Loucy (cell line): Measurements from ENCODE around the gene FOXJ3.

Experiments used
- H2AFZ ChIP-seq: fragments of 200-600 bp; sonication (generic); 2 replicates; pipeline ENCODE4 v1.6.0; 2016; ENCODE audit warnings: antibody characterized with exemption, mild to moderate bottlenecking, low read length, moderate library complexity
- H3F3A ChIP-seq: fragments of 200-600 bp; 2 replicates; pipeline ENCODE4 v1.6.0; 2016; ENCODE audit warnings: antibody characterized with exemption, low read depth, mild to moderate bottlenecking
- H3K27me3 ChIP-seq: fragments of 200-600 bp; sonication (generic); 2 replicates; pipeline ENCODE4 v1.6.1; 2014; ENCODE audit warnings: low read length, mild to moderate bottlenecking; ENCODE audit not compliant: insufficient read depth, poor library complexity, severe bottlenecking
- H3K36me3 ChIP-seq: fragments of 200-600 bp; sonication (generic); 2 replicates; pipeline ENCODE4 v1.6.1; 2016; ENCODE audit warnings: low read length; ENCODE audit not compliant: insufficient read depth
- H3K4me1 ChIP-seq: fragments of 200-600 bp; sonication (generic); 2 replicates; pipeline ENCODE4 v1.5.1; 2014; ENCODE audit warnings: low read length, mild to moderate bottlenecking; ENCODE audit not compliant: insufficient read depth, poor library complexity, severe bottlenecking
- H3K4me2 ChIP-seq: fragments of 200-600 bp; sonication (generic); 2 replicates; pipeline ENCODE4 v1.6.0; 2014; ENCODE audit warnings: antibody characterized with exemption, low read length, low read depth, mild to moderate bottlenecking; ENCODE audit not compliant: poor library complexity, severe bottlenecking
- H3K4me3 ChIP-seq: fragments of 200-600 bp; sonication (generic); 2 replicates; pipeline ENCODE4 v1.5.1; 2014; ENCODE audit warnings: low read length, mild to moderate bottlenecking, mixed read lengths; ENCODE audit not compliant: poor library complexity, severe bottlenecking
- H3K79me2 ChIP-seq: fragments of 200-600 bp; sonication (generic); 2 replicates; pipeline ENCODE4 v1.6.1; 2014; ENCODE audit warnings: low read length; ENCODE audit not compliant: insufficient read depth
- H3K9ac ChIP-seq: fragments of 200-600 bp; sonication (generic); 2 replicates; pipeline ENCODE4 v1.6.0; 2014; ENCODE audit warnings: mild to moderate bottlenecking, low read depth, low read length, moderate library complexity; ENCODE audit not compliant: poor library complexity, severe bottlenecking
- H3K9me2 ChIP-seq: fragments of 200-600 bp; sonication (generic); replicated peaks from 2 replicates; pipeline ENCODE4 v1.6.1; 2016; ENCODE audit warnings: low read depth, low read length, mixed read lengths
- H3K9me3 ChIP-seq: fragments of 200-600 bp; sonication (generic); 2 replicates; pipeline ENCODE4 v1.6.1; 2014; ENCODE audit warnings: mild to moderate bottlenecking, antibody characterized with exemption, low read length, low read depth; ENCODE audit not compliant: insufficient read depth
- H4K20me1 ChIP-seq: fragments of 200-600 bp; sonication (generic); 2 replicates; pipeline ENCODE4 v1.6.0; 2014; ENCODE audit warnings: antibody characterized with exemption, low read length, mild to moderate bottlenecking; ENCODE audit not compliant: insufficient read depth, poor library complexity, severe bottlenecking
- CTCF ChIP-seq: fragments of 200-600 bp; sonication (generic); conservative IDR thresholded peaks from 2 replicates; pipeline ENCODE4 v1.5.1; 2014; ENCODE audit warnings: mild to moderate bottlenecking, antibody characterized with exemption, low read length
- EZH2phosphoT487 ChIP-seq: fragments of 200-600 bp; IDR thresholded peaks from 2 replicates; pipeline ENCODE4 v1.6.1; 2018; ENCODE audit warnings: antibody characterized with exemption, mild to moderate bottlenecking, moderate library complexity, borderline replicate concordance

Gene FOXJ3

GRCh38 chr1:42343049-42343448 is 8.0 kb upstream of the FOXJ3 start:
- no peaks in the 10 kb centered on the region for H3K4me1 ChIP-seq
- TF ChIP-seq EZH2phosphoT487: no peak
- no peaks in the 10 kb centered on the region for H3K27me3 ChIP-seq

GRCh38 chr1:42340901-42341300 is 5.9 kb upstream of the FOXJ3 start:
- H3K4me2 ChIP-seq: no peak overlapping the region

More at GRCh38 chr1:42343049-42343448, 8.0 kb upstream of the FOXJ3 start:
- H3K4me3 ChIP-seq: no peak overlapping the region
- H2AFZ ChIP-seq: no peak overlapping the region
- H3K36me3 ChIP-seq: no peaks in the 10 kb centered on the region
- no peaks in the 10 kb centered on the region for H4K20me1 ChIP-seq
- H3K4me2 ChIP-seq: no peak overlapping the region
- H3K79me2 ChIP-seq: no peaks in the 10 kb centered on the region
- H3K9me2 ChIP-seq: no peaks in the 10 kb centered on the region
- no peak overlapping the region for H3K9ac ChIP-seq
- no peaks in the 10 kb centered on the region for H3F3A ChIP-seq
- no peaks in the 10 kb centered on the region for H3K9me3 ChIP-seq

GRCh38 chr1:42340093-42340492 is 5.1 kb upstream of the FOXJ3 start:
- H3K9me3 ChIP-seq: no peaks in the 10 kb centered on the region
- H3K4me3 ChIP-seq: no peak overlapping the region
- no peak overlapping the region for H2AFZ ChIP-seq
- no peaks in the 10 kb centered on the region for H3K9me2 ChIP-seq
- H3F3A ChIP-seq: no peaks in the 10 kb centered on the region
- H3K36me3 ChIP-seq: no peaks in the 10 kb centered on the region
- no peaks in the 10 kb centered on the region for H3K27me3 ChIP-seq
- no peaks in the 10 kb centered on the region for H4K20me1 ChIP-seq
- TF ChIP-seq CTCF (no peak), EZH2phosphoT487 (no peak)
- H3K9ac ChIP-seq: no peak overlapping the region
- no peak overlapping the region for H3K4me2 ChIP-seq
- H3K4me1 ChIP-seq: peaks cover 7% of the 10 kb centered on the region
- H3K79me2 ChIP-seq: peaks cover 12% of the 10 kb centered on the region

More at GRCh38 chr1:42340901-42341300, 5.9 kb upstream of the FOXJ3 start:
- Histone ChIP-seq H3K4me3 (no peak overlapping the region), H3K36me3 (no peaks in the 10 kb centered on the region), H2AFZ (no peak overlapping the region), H3K27me3 (no peaks in the 10 kb centered on the region), H3F3A (no peaks in the 10 kb centered on the region), H3K9ac (no peak overlapping the region), H4K20me1 (no peaks in the 10 kb centered on the region), H3K9me3 (no peaks in the 10 kb centered on the region), H3K9me2 (no peaks in the 10 kb centered on the region), H3K79me2 (peaks cover 7% of the 10 kb centered on the region), H3K4me1 (peaks cover 5% of the 10 kb centered on the region)
- no peak for TF ChIP-seq EZH2phosphoT487
- no peak for TF ChIP-seq CTCF

GRCh38 chr1:42336978-42337377 is 1.9 kb upstream of the FOXJ3 start:
- no peak for TF ChIP-seq CTCF
- TF ChIP-seq EZH2phosphoT487: no peak
- Histone ChIP-seq H3K36me3 (no peaks in the 10 kb centered on the region), H3K27me3 (no peaks in the 10 kb centered on the region), H3K4me3 (no peak overlapping the region), H2AFZ (no peak overlapping the region), H3K9me2 (no peaks in the 10 kb centered on the region), H3F3A (no peaks in the 10 kb centered on the region), H3K9me3 (no peaks in the 10 kb centered on the region), H3K4me2 (no peak overlapping the region), H3K79me2 (peaks cover 42% of the 10 kb centered on the region), H4K20me1 (peaks cover 28% of the 10 kb centered on the region), H3K9ac (no peak overlapping the region), H3K4me1 (peaks cover 26% of the 10 kb centered on the region)
